ENCODE data around the gene C12orf60. TPM values are rescaled to one million over a fixed set of nuclear protein-coding genes. Genes with fewer than 3 reads are reported as not detected.

The C12orf60 gene
- polyA plus RNA-seq, 1 experiment, result 1.0 TPM

DNA sequence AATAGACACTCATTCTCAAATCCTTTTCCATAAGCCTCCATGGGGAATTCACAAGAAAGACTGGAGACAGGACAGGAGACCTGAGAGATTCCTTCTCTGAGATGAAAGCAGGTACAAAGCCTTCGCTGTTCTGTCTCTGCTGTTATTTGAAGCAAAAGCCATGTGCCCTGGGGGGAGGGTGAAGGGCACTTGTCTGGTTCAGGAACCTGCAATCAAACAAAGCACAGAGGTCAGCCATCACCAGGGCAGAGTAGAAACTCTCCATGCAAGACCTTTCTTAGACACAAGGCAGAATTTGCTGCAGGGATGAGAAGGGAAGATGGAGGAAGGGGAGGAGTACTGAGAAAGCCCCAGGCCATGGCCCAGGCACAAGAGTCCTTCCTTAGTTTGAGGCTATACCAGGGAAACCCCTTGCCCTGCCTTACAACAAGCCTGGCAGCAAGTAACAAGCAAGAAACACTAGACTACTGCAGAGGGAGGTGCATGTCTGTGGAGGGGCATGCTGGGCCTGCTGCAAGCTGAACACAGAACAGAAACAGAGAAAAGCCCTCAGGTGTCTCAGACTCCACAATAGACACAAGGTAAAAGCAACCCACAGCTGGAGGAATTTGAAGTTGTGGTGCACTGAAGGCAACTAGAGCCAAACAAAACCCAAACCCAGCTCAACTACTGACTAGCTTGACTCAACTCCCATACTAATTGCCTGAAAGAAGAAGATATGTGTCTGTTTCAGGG is 47.6 kb downstream of the C12orf60 start:
- ChIA-PET POLR2A (no interaction called here), CTCF (interaction anchor here (0.6 to 1.0 kb wide), 3 partner anchors 144 to 425 kb away, joined by 3 to 4 read pairs (median 4); no protein-coding TSS in a partner anchor)
- H3K27ac ChIP-seq (ENCODE audit: low read depth, low read length), result no peak overlapping the region
- TF ChIP-seq, protein P1, sequence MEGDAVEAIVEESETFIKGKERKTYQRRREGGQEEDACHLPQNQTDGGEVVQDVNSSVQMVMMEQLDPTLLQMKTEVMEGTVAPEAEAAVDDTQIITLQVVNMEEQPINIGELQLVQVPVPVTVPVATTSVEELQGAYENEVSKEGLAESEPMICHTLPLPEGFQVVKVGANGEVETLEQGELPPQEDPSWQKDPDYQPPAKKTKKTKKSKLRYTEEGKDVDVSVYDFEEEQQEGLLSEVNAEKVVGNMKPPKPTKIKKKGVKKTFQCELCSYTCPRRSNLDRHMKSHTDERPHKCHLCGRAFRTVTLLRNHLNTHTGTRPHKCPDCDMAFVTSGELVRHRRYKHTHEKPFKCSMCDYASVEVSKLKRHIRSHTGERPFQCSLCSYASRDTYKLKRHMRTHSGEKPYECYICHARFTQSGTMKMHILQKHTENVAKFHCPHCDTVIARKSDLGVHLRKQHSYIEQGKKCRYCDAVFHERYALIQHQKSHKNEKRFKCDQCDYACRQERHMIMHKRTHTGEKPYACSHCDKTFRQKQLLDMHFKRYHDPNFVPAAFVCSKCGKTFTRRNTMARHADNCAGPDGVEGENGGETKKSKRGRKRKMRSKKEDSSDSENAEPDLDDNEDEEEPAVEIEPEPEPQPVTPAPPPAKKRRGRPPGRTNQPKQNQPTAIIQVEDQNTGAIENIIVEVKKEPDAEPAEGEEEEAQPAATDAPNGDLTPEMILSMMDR (IDR thresholded peaks at IDR 0.05; ENCODE audit: low read depth, low read length), result no peak
- H3K4me3 ChIP-seq (ENCODE audit: low read depth, low read length), result no peak overlapping the region
- no peaks in the 10 kb centered on the region for H3K9me3 ChIP-seq (ENCODE audit: control insufficient read depth, insufficient read depth, low read length)
- no peak for DNase-seq (ENCODE audit: low read depth, low spot score)
- H3K27me3 ChIP-seq (ENCODE audit: control insufficient read depth, insufficient read depth, low read length), result no peaks in the 10 kb centered on the region

DNA sequence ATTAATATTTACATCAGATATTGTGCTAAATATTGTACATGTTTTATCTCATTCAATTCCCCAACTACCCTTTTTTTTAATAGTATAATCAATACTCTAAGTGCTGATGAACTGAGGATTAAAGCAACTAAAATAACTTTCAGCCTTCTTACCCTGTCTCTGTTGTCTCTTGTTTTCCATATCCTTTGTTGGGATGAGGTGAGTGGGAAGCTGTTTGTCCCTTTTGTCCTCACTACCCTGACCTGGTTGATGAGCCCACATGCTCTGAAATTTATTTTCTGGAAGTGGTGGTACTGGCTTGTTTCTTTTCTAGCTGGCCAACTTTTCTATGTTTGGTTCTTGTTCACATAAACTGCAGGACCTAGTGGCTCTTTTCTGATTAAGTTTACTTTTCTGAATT is 49.4 kb downstream of the C12orf60 start:
- DNase-seq (ENCODE audit: low read depth, low spot score), result no peak
- POLR2A ChIA-PET, result no interaction called here
- Histone ChIP-seq H3K27ac (ENCODE audit: low read depth, low read length) (no peak overlapping the region), H3K4me3 (ENCODE audit: low read depth, low read length) (no peak overlapping the region), H3K27me3 (ENCODE audit: control insufficient read depth, insufficient read depth, low read length) (no peaks in the 10 kb centered on the region), H3K9me3 (ENCODE audit: control insufficient read depth, insufficient read depth, low read length) (no peaks in the 10 kb centered on the region)
- TF ChIP-seq, protein P1 (IDR thresholded peaks at IDR 0.05; ENCODE audit: low read depth, low read length), result no peak
- CTCF ChIA-PET, result interaction anchor here (0.8 to 1.5 kb wide), 4 partner anchors 9 to 144 kb away, joined by 3 to 6 read pairs (median 3); partner anchors contain the start of gene ART4

DNA sequence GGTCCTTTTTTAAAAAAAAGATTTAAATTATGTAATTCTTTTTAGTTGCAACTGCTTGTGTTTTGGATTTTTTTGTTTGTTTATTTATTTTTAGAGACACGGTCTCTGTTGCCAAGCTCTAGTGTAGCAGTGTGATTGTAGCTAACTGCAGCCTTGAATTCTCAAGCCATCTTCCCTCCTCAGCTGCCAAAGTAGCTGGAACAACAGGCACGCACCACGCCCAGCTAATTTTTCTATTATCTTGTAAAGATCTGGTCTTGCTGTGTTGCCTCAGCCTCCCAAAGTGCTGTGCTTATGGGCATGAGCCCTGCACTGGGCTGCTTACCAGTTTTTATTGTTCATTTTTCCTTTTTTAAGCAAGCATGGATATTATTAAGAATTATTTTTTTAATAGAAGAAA is 50.5 kb downstream of the C12orf60 start:
- TF ChIP-seq, protein P1 (IDR thresholded peaks at IDR 0.05; ENCODE audit: low read depth, low read length), result no peak
- Histone ChIP-seq H3K9me3 (ENCODE audit: control insufficient read depth, insufficient read depth, low read length) (no peaks in the 10 kb centered on the region), H3K27me3 (ENCODE audit: control insufficient read depth, insufficient read depth, low read length) (no peaks in the 10 kb centered on the region), H3K27ac (ENCODE audit: low read depth, low read length) (no peak overlapping the region), H3K4me3 (ENCODE audit: low read depth, low read length) (no peak overlapping the region)
- ChIA-PET POLR2A (no interaction called here), CTCF (interaction anchor here (1.2 kb wide), 1 partner anchor 143 kb away, joined by 3 read pairs; no protein-coding TSS in a partner anchor)
- no peak for DNase-seq (ENCODE audit: low read depth, low spot score)

DNA sequence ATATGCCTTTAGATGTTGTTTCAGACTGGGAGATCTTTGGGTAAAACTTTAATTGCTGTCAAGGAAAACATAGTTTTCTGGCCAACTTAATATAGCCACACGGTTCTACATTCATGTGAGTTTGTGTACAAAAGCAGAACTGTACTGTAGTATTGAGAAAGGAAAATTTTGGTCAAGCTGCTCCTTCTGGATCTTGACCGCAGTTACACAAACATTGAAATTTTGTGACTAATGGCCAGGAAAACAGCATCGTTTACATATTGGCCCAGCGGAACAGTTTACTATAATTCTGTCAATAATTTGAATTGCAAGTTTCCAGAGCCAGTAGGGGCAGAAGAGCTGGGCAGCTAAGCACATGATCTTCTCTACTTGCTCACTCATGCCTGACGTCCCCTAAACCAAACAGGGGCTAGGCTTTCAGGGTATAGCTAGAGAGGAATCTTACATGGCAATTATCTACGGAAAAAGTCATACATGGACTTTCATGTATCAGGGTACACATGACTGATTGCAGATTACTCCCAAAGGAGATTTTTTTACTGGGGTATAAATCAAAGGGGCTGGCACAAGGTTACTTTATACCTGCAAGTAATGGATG is 51.2 kb downstream of the C12orf60 start:
- Histone ChIP-seq H3K9me3 (ENCODE audit: control insufficient read depth, insufficient read depth, low read length) (no peaks in the 10 kb centered on the region), H3K27me3 (ENCODE audit: control insufficient read depth, insufficient read depth, low read length) (no peaks in the 10 kb centered on the region), H3K27ac (ENCODE audit: low read depth, low read length) (no peak overlapping the region), H3K4me3 (ENCODE audit: low read depth, low read length) (no peak overlapping the region)
- ChIA-PET POLR2A (no interaction called here), CTCF (interaction anchor here (1.6 kb wide), 1 partner anchor 9 kb away, joined by 4 read pairs; no protein-coding TSS in a partner anchor)
- TF ChIP-seq, protein P1 (IDR thresholded peaks at IDR 0.05; ENCODE audit: low read depth, low read length), result no peak
- no peak for DNase-seq (ENCODE audit: low read depth, low spot score)

DNA sequence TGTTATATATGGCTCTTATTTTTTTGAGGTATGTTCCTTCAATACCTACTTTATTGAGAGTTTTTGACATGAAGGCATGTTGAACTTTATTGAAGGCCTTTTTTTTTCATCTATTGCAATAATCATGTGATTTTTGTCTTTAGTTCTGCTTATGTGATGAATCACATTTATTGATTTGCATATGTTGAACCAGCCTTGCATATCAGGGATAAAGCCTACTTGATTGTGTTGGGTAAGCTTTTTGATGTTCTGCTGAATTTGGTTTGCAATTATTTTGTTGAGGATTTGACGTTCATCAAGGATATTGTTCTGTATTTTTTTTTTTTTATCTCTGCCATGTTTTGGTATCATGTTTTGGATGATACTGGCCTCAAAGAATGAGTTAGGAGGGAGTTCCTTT is 55.0 kb downstream of the C12orf60 start:
- no peak for DNase-seq (ENCODE audit: low read depth, low spot score)
- TF ChIP-seq, protein P1 (IDR thresholded peaks at IDR 0.05; ENCODE audit: low read depth, low read length), result no peak
- H3K4me3 ChIP-seq (ENCODE audit: low read depth, low read length), result no peak overlapping the region
- no peaks in the 10 kb centered on the region for H3K27me3 ChIP-seq (ENCODE audit: control insufficient read depth, insufficient read depth, low read length)
- H3K9me3 ChIP-seq (ENCODE audit: control insufficient read depth, insufficient read depth, low read length), result peaks cover 4% of the 10 kb centered on the region; the same call in 1 of the 2 replicates
- ChIA-PET CTCF (no interaction called here), POLR2A (no interaction called here)
- no peak overlapping the region for H3K27ac ChIP-seq (ENCODE audit: low read depth, low read length)

All from AG04450 (cell line).